K562 (cell line): ENCODE results near the gene SLC16A4. TPM values are rescaled to one million over a fixed set of nuclear protein-coding genes. Genes with fewer than 3 reads are reported as not detected.
A peak's percentile ranks its signal among the peaks of the same experiment; 100 is the strongest.

Experiments
- CHD1 ChIP-seq: fragments of 200-600 bp; sonication (generic); IDR thresholded peaks from one replicate; pipeline ENCODE4 v1.6.1; 2012; ENCODE audit warnings: mild to moderate bottlenecking, moderate library complexity, low read length, inconsistent platforms
- CREM ChIP-seq: IDR thresholded peaks from 2 replicates; pipeline ENCODE4 v1.6.1; 2014; ENCODE audit warnings: antibody characterized with exemption, low read depth
- FOS ChIP-seq: IDR thresholded peaks from 3 replicates; pipeline ENCODE4 v1.6.1; 2011; ENCODE audit not compliant: insufficient read length; ENCODE audit errors: extremely low read depth
- POLR2H ChIP-seq: IDR thresholded peaks from 2 replicates; pipeline ENCODE4 v1.6.1; 2016; ENCODE audit warnings: missing genetic modification characterization, low read depth, mild to moderate bottlenecking, control low read depth, missing compliant biosample characterization, moderate library complexity
- RBM25 ChIP-seq: fragments of 200-400 bp; formaldehyde crosslinking; IDR thresholded peaks from 2 replicates; pipeline ENCODE4 v1.6.1; 2018; ENCODE audit warnings: low read length, low read depth, moderate library complexity; ENCODE audit not compliant: severe bottlenecking
- RFX5 ChIP-seq: IDR thresholded peaks from 2 replicates; pipeline ENCODE4 v1.6.1; 2011; ENCODE audit warnings: low read depth, mild to moderate bottlenecking, improper control_type of control experiment, low read length
- ZNF583 ChIP-seq: fragments of 250-450 bp; sonication (Bioruptor Pico); IDR thresholded peaks from 2 replicates; pipeline ENCODE4 v1.4.0; 2020
- ZNF584 ChIP-seq: fragments of 200-800 bp; sonication (Bioruptor generic); IDR thresholded peaks from 2 replicates; pipeline ENCODE4 v1.6.1; 2016; ENCODE audit warnings: low read depth, mild to moderate bottlenecking, missing genetic modification characterization, missing compliant biosample characterization
- polyA plus RNA-seq, 8 experiments: library from polyadenylated mRNA; depleted of rRNA in 4 of 8; stranded (reverse) in 5 of 8; unstranded in 3 of 8; fragments of >200 nt; fragmentation: Nextera tagmentation in 2 of 8; fragmentation: Illumina TruSeq in 1 of 8; extraction: Ambion mirVana in 2 of 8; extraction: Trizol in 1 of 8; gene quantifications; 2 replicates each; pipeline versions ENCODE4 v1.2.1 to v1.2.3, GENCODE V29; 2011 to 2014; ENCODE audit warnings: inconsistent platforms in 1 of 8, missing spikeins in 1 of 8
- total RNA-seq, 7 experiments: library from RNA; depleted of rRNA in 6 of 7; stranded (reverse); fragments of >200 nt in 6 of 7; fragmentation: Illumina TruSeq in 2 of 7; extraction: Trizol in 2 of 7; gene quantifications; 2 replicates each; pipeline versions ENCODE4 v1.2.1 to v1.2.3, GENCODE V29; 2011 to 2021; ENCODE audit warnings: low replicate concordance in 1 of 7
- TF ChIP-seq, protein P1 (sequence below): fragments of 200-800 bp; sonication (Bioruptor generic); IDR thresholded peaks from 2 replicates; pipeline ENCODE4 v1.6.1; 2017; ENCODE audit warnings: missing genetic modification characterization, missing compliant biosample characterization
- TF ChIP-seq, protein P2 (sequence below): fragments of 450-650 bp; IDR thresholded peaks from 2 replicates; pipeline ENCODE4 v1.6.1; 2018; ENCODE audit not compliant: partially characterized antibody
- TF ChIP-seq, protein P3 (sequence below): fragments of 450-650 bp; IDR thresholded peaks from 2 replicates; pipeline ENCODE4 v1.6.1; 2016
- TF ChIP-seq, protein P4 (sequence below): fragments of 150-350 bp; conservative IDR thresholded peaks from 2 replicates; pipeline ENCODE4 v1.6.1; 2014; ENCODE audit warnings: low read length
- TF ChIP-seq, protein P5 (sequence below): fragments of 250-450 bp; sonication (Bioruptor Pico); IDR thresholded peaks from 2 replicates; pipeline ENCODE4 v1.5.0; 2020; ENCODE audit warnings: mild to moderate bottlenecking
- TF ChIP-seq, protein P6 (sequence below), 2 experiments: fragments of 450-650 bp in 1 of 2; sonication (generic) in 1 of 2; formaldehyde crosslinking in 1 of 2; IDR thresholded peaks in 1 of 2; conservative IDR thresholded peaks in 1 of 2; 2 replicates each; pipeline versions ENCODE4 v1.6.1 to v1.8.1; 2016 to 2023; ENCODE audit warnings: mild to moderate bottlenecking in 2 of 2, moderate library complexity in 2 of 2, inconsistent platforms in 1 of 2, missing genetic modification reagents in 1 of 2

The SLC16A4 gene
- total and polyA plus RNA-seq, 9 of the 15 experiments (the other 6 are each of a cell fraction or from before 2014, with no cell fraction given): 0.04 to 0.31 (median 0.18) TPM; not detected in 1

DNA sequence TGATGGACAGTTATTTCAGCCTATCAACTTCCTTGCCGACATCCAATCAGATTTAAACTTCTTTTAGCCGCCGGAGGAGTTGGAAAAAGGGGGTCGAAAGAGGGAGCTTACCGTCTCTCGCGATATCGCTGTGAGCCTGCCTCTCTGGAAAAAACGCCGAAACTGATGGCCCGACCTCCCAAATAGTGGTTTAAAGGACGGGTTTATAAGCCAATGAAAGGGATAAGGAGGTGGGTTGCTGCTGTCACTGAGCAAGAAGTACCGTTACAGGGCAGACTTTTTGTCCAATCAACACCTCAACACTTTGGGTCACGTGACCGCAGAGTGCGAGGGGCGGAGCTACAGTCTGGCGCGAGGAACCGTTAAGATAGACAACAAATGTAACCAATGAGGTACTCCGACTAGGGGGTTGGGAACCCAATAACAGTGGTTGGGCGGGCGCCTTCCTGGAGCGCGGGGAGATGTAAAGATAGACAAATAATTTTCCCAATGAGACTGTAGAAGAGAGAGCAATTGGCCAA, 51.9 kb downstream of the SLC16A4 start, which contains the start of gene RBM15 (continued):
- peak; percentile 97 for TF ChIP-seq FOS
- TF ChIP-seq, protein P1, sequence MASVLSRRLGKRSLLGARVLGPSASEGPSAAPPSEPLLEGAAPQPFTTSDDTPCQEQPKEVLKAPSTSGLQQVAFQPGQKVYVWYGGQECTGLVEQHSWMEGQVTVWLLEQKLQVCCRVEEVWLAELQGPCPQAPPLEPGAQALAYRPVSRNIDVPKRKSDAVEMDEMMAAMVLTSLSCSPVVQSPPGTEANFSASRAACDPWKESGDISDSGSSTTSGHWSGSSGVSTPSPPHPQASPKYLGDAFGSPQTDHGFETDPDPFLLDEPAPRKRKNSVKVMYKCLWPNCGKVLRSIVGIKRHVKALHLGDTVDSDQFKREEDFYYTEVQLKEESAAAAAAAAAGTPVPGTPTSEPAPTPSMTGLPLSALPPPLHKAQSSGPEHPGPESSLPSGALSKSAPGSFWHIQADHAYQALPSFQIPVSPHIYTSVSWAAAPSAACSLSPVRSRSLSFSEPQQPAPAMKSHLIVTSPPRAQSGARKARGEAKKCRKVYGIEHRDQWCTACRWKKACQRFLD (CRISPR knock-in tag): no peak
- TF ChIP-seq, protein P2, sequence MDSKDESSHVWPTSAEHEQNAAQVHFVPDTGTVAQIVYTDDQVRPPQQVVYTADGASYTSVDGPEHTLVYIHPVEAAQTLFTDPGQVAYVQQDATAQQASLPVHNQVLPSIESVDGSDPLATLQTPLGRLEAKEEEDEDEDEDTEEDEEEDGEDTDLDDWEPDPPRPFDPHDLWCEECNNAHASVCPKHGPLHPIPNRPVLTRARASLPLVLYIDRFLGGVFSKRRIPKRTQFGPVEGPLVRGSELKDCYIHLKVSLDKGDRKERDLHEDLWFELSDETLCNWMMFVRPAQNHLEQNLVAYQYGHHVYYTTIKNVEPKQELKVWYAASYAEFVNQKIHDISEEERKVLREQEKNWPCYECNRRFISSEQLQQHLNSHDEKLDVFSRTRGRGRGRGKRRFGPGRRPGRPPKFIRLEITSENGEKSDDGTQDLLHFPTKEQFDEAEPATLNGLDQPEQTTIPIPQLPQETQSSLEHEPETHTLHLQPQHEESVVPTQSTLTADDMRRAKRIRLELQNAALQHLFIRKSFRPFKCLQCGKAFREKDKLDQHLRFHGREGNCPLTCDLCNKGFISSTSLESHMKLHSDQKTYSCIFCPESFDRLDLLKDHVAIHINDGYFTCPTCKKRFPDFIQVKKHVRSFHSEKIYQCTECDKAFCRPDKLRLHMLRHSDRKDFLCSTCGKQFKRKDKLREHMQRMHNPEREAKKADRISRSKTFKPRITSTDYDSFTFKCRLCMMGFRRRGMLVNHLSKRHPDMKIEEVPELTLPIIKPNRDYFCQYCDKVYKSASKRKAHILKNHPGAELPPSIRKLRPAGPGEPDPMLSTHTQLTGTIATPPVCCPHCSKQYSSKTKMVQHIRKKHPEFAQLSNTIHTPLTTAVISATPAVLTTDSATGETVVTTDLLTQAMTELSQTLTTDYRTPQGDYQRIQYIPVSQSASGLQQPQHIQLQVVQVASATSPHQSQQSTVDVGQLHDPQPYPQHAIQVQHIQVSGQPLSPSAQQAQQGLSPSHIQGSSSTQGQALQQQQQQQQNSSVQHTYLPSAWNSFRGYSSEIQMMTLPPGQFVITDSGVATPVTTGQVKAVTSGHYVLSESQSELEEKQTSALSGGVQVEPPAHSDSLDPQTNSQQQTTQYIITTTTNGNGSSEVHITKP: peak; percentile 57
- TF ChIP-seq RBM25: peak; percentile 91
- TF ChIP-seq, protein P3, sequence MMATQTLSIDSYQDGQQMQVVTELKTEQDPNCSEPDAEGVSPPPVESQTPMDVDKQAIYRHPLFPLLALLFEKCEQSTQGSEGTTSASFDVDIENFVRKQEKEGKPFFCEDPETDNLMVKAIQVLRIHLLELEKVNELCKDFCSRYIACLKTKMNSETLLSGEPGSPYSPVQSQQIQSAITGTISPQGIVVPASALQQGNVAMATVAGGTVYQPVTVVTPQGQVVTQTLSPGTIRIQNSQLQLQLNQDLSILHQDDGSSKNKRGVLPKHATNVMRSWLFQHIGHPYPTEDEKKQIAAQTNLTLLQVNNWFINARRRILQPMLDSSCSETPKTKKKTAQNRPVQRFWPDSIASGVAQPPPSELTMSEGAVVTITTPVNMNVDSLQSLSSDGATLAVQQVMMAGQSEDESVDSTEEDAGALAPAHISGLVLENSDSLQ: peak; percentile 99
- TF ChIP-seq CREM: peak; percentile 34
- TF ChIP-seq, protein P4, sequence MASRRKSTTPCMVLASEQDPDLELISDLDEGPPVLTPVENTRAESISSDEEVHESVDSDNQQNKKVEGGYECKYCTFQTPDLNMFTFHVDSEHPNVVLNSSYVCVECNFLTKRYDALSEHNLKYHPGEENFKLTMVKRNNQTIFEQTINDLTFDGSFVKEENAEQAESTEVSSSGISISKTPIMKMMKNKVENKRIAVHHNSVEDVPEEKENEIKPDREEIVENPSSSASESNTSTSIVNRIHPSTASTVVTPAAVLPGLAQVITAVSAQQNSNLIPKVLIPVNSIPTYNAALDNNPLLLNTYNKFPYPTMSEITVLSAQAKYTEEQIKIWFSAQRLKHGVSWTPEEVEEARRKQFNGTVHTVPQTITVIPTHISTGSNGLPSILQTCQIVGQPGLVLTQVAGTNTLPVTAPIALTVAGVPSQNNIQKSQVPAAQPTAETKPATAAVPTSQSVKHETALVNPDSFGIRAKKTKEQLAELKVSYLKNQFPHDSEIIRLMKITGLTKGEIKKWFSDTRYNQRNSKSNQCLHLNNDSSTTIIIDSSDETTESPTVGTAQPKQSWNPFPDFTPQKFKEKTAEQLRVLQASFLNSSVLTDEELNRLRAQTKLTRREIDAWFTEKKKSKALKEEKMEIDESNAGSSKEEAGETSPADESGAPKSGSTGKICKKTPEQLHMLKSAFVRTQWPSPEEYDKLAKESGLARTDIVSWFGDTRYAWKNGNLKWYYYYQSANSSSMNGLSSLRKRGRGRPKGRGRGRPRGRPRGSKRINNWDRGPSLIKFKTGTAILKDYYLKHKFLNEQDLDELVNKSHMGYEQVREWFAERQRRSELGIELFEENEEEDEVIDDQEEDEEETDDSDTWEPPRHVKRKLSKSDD: peak; percentile 98
- TF ChIP-seq, protein P5, sequence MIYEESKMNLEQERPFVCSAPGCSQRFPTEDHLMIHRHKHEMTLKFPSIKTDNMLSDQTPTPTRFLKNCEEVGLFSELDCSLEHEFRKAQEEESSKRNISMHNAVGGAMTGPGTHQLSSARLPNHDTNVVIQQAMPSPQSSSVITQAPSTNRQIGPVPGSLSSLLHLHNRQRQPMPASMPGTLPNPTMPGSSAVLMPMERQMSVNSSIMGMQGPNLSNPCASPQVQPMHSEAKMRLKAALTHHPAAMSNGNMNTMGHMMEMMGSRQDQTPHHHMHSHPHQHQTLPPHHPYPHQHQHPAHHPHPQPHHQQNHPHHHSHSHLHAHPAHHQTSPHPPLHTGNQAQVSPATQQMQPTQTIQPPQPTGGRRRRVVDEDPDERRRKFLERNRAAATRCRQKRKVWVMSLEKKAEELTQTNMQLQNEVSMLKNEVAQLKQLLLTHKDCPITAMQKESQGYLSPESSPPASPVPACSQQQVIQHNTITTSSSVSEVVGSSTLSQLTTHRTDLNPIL (CRISPR knock-in tag): no peak
- TF ChIP-seq ZNF583: 0 out of 2 replicates have a peak, but pooled peaks have one; percentile 19
- TF ChIP-seq POLR2H: 0 out of 2 replicates have a peak, but pooled peaks have one; percentile 92
- 0 out of 2 replicates have a peak, but pooled peaks have one; percentile 9 for TF ChIP-seq ZNF584 (CRISPR knock-in tag)
- TF ChIP-seq, protein P6, sequence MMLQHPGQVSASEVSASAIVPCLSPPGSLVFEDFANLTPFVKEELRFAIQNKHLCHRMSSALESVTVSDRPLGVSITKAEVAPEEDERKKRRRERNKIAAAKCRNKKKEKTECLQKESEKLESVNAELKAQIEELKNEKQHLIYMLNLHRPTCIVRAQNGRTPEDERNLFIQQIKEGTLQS (IDR thresholded peaks at IDR 0.05): peak; percentile 19; the same call in 1 of the 2 replicates
- TF ChIP-seq, protein P6 (CRISPR knock-in tag; conservative IDR thresholded peaks at IDR 0.05): no peak
- TF ChIP-seq RFX5: peak; percentile 78
- no peak for TF ChIP-seq CHD1
